Lung (tissue), 12 donors: ENCODE data around the gene SHLD1. TPM values are rescaled to one million over a fixed set of nuclear protein-coding genes. Genes with fewer than 3 reads are reported as not detected.
"Not testable (repeated sequence)": the region's sequence is repeated elsewhere in the genome, so short reads cannot be mapped to it uniquely, and the experiment has no call there.

Source experiments
- ATAC-seq: fragments of 200-7000 bp; cut with Tn5 transposase; one replicate; pipeline ENCODE4 v1.9.1; 2020; ENCODE audit warnings: moderate number of reproducible peaks; ENCODE audit not compliant: insufficient read depth, low FRiP score
- DNase-seq, 3 donors: peaks; one replicate each; pipeline ENCODE4 v3.0.0-alpha.2; 2013 to 2017
- H3K27ac ChIP-seq, 2 donors: one replicate each; pipeline ENCODE4 v1.5.1; 2013; ENCODE audit warnings: mild to moderate bottlenecking in 2 of 2, moderate library complexity in 2 of 2, control low read depth in 1 of 2, inconsistent platforms in 1 of 2, low read depth in 1 of 2, low read length in 1 of 2
- H3K27me3 ChIP-seq, 3 donors: one replicate each; pipeline ENCODE4 v1.5.1; 2013; ENCODE audit warnings: low read length in 2 of 3; ENCODE audit not compliant: control insufficient read depth in 3 of 3, insufficient read depth in 3 of 3
- H3K36me3 ChIP-seq, 4 donors: one replicate each; pipeline ENCODE4 v1.5.1; 2013; ENCODE audit warnings: low read length in 4 of 4, mild to moderate bottlenecking in 1 of 4, moderate library complexity in 1 of 4; ENCODE audit not compliant: control insufficient read depth in 4 of 4, insufficient read depth in 4 of 4
- H3K4me1 ChIP-seq, 5 donors: one replicate each; pipeline ENCODE4 v1.5.1; 2013; ENCODE audit warnings: low read length in 5 of 5, mild to moderate bottlenecking in 2 of 5, moderate library complexity in 1 of 5; ENCODE audit not compliant: control insufficient read depth in 5 of 5, insufficient read depth in 5 of 5
- H3K4me3 ChIP-seq: one replicate; pipeline ENCODE4 v1.5.1; 2013; ENCODE audit warnings: mild to moderate bottlenecking, control low read depth, moderate library complexity
- H3K9ac ChIP-seq, 2 donors: one replicate each; pipeline ENCODE4 v1.5.1; 2013; ENCODE audit warnings: low read length in 2 of 2, control low read depth in 1 of 2; ENCODE audit not compliant: insufficient read depth in 1 of 2
- H3K9me3 ChIP-seq, 4 donors: one replicate each; pipeline ENCODE4 v1.5.1; 2013; ENCODE audit warnings: low read length in 3 of 4, mild to moderate bottlenecking in 1 of 4, moderate library complexity in 1 of 4; ENCODE audit not compliant: control insufficient read depth in 4 of 4, insufficient read depth in 3 of 4
- WGBS, 2 donors: extraction: QIAGEN DNeasy Blood & Tissue Kit; methylation state at CpG; one replicate each; pipeline ENCODE4 v1.1.7; 2013; 5-methylcytosine and 5-hydroxymethylcytosine counted together
- polyA plus RNA-seq, 2 donors: library from polyadenylated mRNA; stranded (reverse); fragments of 200-250 nt; gene quantifications; one replicate each; pipeline ENCODE4 v1.2.1, GENCODE V29; 2013
- total RNA-seq, 2 donors: library from RNA; depleted of rRNA in 1 of 2; stranded (reverse); fragments of >200 nt in 1 of 2; gene quantifications; one replicate each; pipeline ENCODE4 v1.2.1, GENCODE V29; 2014 to 2021
- TF ChIP-seq, protein P1 (sequence below): IDR thresholded peaks from 2 replicates; pipeline ENCODE4 v1.5.1; 2012; ENCODE audit warnings: mild to moderate bottlenecking; ENCODE audit errors: control extremely low read depth, extremely low read depth
- donor health status: control.
- donor health status: control.
- donor health status: Bipolar disorder and iron deficiency.
- donor health status: healthy.
- donor health status: DM: yes; HTN: yes; CAD: no.

Gene SHLD1
- total and polyA plus RNA-seq, 4 donors, result 5.0 to 6.8 (median 6.1) TPM

DNA sequence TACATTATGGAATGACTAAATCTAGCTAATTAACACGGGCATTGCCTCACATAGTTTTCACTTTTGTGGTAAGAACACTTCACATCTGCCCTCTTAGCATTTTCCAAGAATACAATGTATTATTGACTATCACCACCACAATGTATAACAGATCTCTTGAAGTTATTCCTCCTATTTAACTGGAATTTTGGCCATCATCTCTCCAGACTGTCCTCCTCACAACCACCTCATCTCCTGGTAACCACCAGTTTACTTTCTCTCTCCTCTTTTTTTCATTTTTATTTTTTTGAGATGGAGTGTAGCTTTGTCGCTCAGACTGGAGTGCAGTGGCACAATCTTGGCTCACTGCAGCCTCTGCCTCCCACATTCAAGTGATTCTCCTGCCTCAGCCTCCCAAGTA is 8.2 kb upstream of the SHLD1 start:
- Histone ChIP-seq H3K9ac (no peak overlapping the region), H3K9me3 (no peaks in the 10 kb centered on the region), H3K4me3 (no peak overlapping the region), H3K27ac (no peak overlapping the region), H3K4me1 (peaks cover 0 to 18% (median 6%) of the 10 kb centered on the region in 5 donors), H3K36me3 (no peaks in the 10 kb centered on the region), H3K27me3 (no peaks in the 10 kb centered on the region)
- 71 to 87% methylated on average over 2 of the region's 2 CpGs for WGBS, 2 donors
- DNase-seq (peak; percentile 64 to 86 (median 76)), ATAC-seq (no peak)
- TF ChIP-seq, protein P1, sequence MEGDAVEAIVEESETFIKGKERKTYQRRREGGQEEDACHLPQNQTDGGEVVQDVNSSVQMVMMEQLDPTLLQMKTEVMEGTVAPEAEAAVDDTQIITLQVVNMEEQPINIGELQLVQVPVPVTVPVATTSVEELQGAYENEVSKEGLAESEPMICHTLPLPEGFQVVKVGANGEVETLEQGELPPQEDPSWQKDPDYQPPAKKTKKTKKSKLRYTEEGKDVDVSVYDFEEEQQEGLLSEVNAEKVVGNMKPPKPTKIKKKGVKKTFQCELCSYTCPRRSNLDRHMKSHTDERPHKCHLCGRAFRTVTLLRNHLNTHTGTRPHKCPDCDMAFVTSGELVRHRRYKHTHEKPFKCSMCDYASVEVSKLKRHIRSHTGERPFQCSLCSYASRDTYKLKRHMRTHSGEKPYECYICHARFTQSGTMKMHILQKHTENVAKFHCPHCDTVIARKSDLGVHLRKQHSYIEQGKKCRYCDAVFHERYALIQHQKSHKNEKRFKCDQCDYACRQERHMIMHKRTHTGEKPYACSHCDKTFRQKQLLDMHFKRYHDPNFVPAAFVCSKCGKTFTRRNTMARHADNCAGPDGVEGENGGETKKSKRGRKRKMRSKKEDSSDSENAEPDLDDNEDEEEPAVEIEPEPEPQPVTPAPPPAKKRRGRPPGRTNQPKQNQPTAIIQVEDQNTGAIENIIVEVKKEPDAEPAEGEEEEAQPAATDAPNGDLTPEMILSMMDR, result no peak

DNA sequence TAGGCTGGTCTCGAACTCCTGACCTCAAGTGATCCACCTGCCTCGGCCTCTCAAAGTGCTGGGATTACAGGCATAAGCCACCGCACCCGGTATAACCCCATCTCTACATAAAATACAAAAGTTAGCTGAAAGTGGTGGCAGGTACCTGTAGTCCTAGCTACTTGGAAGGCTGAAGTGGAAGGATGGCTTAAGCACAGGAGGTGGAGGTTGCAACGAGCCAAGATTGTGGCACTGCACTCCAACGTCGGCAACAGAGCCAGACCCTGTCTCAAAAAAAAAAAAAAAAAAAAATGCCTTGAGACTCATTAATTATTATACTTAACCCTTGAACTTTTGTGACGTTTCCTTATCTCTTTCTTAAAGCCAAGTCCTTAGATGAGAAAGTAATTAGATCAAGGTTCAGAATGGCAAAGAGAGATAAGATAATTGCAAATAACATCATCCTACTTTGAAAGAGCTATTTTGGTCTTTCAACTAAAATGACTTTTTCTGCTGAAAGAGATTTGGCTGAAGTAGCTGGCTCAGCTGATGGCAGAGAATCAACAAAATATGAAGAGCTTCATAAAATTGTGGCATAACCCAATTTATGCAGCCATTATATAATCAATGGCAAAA is 4.7 kb upstream of the SHLD1 start:
- no peak overlapping the region for H3K9ac ChIP-seq
- TF ChIP-seq, protein P1, result no peak
- no peaks in the 10 kb centered on the region for H3K27me3 ChIP-seq
- peaks cover 0 to 9% (median 0%) of the 10 kb centered on the region in 5 donors for H3K4me1 ChIP-seq
- H3K9me3 ChIP-seq, result no peaks in the 10 kb centered on the region
- ATAC-seq (no peak), DNase-seq (peak in 2 of 3 donors; percentile 29 to 54)
- no peak overlapping the region for H3K27ac ChIP-seq
- no peak overlapping the region for H3K4me3 ChIP-seq
- WGBS, 2 donors, result 75 to 81% methylated on average over 8 of the region's 8 CpGs
- no peaks in the 10 kb centered on the region for H3K36me3 ChIP-seq

DNA sequence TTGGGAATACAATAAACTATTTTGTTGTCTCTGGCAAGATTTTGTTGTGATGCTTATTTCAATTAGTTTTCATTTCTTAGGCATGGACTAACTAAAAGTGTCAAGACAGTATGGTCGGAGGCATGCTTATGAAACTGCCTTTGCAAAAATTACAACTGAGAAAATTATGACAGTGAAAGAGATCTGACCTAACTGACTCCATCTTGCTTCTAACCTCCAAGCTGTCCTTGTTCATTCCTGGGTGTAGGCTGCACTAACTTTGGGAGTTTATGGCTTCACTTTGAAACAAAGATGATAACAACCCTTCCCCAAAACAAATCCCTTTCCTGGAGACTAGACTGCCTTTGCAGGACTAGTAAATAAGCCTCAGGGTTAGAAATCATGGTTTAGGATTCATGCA is 4.1 kb upstream of the SHLD1 start:
- 76 to 78% methylated on average over 1 of the region's 1 CpG for WGBS, 2 donors
- H3K9ac ChIP-seq, result no peak overlapping the region
- H3K4me1 ChIP-seq, result peaks cover 0 to 9% (median 0%) of the 10 kb centered on the region in 5 donors
- no peak overlapping the region for H3K27ac ChIP-seq
- TF ChIP-seq, protein P1, result no peak
- DNase-seq (no peak), ATAC-seq (no peak)
- no peaks in the 10 kb centered on the region for H3K36me3 ChIP-seq
- H3K4me3 ChIP-seq, result no peak overlapping the region
- no peaks in the 10 kb centered on the region for H3K27me3 ChIP-seq
- no peaks in the 10 kb centered on the region for H3K9me3 ChIP-seq

DNA sequence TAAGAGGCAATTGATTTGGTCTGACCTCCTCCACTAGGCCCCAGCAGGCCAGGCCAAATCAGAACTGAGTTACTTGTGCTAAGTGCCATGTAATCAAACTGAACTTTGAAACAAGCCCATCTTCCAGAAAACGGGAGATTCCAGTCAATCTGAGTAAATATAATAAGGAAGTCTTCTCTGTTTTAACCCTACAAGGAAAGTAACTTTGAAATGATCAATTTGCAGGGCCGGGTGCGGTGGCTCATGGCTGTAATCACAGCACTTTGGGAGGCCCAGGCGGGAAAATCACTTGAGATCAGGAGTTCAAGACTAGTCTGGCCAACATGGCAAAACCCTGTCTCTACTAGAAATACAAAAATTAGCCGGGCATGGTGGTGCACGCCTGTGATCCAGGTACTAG is 2.0 kb upstream of the SHLD1 start:
- no peaks in the 10 kb centered on the region for H3K9me3 ChIP-seq
- no peak for DNase-seq
- TF ChIP-seq, protein P1, result no peak
- 88 to 95% methylated on average over 6 of the region's 6 CpGs for WGBS, 2 donors
- H3K4me3 ChIP-seq, result no peak overlapping the region
- no peak overlapping the region for H3K27ac ChIP-seq
- H3K36me3 ChIP-seq, result no peaks in the 10 kb centered on the region
- no peak overlapping the region for H3K9ac ChIP-seq
- H3K27me3 ChIP-seq, result no peaks in the 10 kb centered on the region
- no peak for ATAC-seq
- H3K4me1 ChIP-seq, result peaks cover 0 to 9% (median 2%) of the 10 kb centered on the region in 5 donors

DNA sequence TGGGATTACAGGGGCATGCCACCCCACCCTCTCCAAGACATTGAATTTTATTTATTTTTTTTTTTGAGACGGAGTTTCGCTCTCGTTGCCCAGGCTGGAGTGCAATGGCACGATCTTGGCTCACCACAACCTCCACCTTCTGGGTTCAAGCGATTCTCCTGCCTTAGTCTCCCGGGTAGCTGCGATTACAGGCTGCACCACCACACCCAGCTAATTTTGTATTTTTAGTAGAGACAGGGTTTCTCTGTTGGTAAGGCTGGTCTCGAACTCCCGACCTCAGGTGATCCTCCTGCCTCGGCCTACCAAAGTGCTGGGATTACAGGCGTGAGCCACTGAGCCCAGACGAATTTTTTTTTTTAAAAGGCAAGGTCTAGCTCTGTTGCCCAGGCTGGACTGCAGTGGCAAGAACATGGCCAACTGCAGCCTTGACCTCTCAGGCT is 669 bp upstream of the SHLD1 start:
- ATAC-seq, DNase-seq, H3K36me3 ChIP-seq, H3K27me3 ChIP-seq, H3K9me3 ChIP-seq, H3K27ac ChIP-seq, H3K4me3 ChIP-seq, H3K9ac ChIP-seq, H3K4me1 ChIP-seq: not testable (repeated sequence)
- 98 to 99% methylated on average over 12 of the region's 12 CpGs for WGBS, 2 donors
